Panc1 (cell line): ENCODE data around the gene CLEC16A.

Experiments
- POLR2AphosphoS5 ChIP-seq: IDR thresholded peaks from 2 replicates; pipeline ENCODE4 v1.6.1; 2012; ENCODE audit warnings: mild to moderate bottlenecking, low read depth, low read length, moderate library complexity
- SIN3A ChIP-seq: IDR thresholded peaks from 2 replicates; pipeline ENCODE4 v1.6.1; 2012; ENCODE audit warnings: low read depth, mild to moderate bottlenecking, low read length, moderate library complexity, borderline replicate concordance; ENCODE audit not compliant: insufficient read depth
- TCF7L2 ChIP-seq: IDR thresholded peaks from 2 replicates; pipeline ENCODE4 v1.6.1; 2011; ENCODE audit warnings: mild to moderate bottlenecking, low read depth, low read length, inconsistent platforms
- TF ChIP-seq, protein P1 (sequence below): fragments of 450-650 bp; IDR thresholded peaks from 2 replicates; pipeline ENCODE4 v1.5.1; 2017; ENCODE audit warnings: mild to moderate bottlenecking
- TF ChIP-seq, protein P2 (sequence below), 2 experiments: IDR thresholded peaks; 2 replicates each; pipeline ENCODE4 v1.6.1; 2011 to 2012; ENCODE audit warnings: low read depth in 2 of 2, control low read depth in 1 of 2, low read length in 1 of 2, mild to moderate bottlenecking in 1 of 2, moderate library complexity in 1 of 2; ENCODE audit not compliant: insufficient read depth in 1 of 2

DNA sequence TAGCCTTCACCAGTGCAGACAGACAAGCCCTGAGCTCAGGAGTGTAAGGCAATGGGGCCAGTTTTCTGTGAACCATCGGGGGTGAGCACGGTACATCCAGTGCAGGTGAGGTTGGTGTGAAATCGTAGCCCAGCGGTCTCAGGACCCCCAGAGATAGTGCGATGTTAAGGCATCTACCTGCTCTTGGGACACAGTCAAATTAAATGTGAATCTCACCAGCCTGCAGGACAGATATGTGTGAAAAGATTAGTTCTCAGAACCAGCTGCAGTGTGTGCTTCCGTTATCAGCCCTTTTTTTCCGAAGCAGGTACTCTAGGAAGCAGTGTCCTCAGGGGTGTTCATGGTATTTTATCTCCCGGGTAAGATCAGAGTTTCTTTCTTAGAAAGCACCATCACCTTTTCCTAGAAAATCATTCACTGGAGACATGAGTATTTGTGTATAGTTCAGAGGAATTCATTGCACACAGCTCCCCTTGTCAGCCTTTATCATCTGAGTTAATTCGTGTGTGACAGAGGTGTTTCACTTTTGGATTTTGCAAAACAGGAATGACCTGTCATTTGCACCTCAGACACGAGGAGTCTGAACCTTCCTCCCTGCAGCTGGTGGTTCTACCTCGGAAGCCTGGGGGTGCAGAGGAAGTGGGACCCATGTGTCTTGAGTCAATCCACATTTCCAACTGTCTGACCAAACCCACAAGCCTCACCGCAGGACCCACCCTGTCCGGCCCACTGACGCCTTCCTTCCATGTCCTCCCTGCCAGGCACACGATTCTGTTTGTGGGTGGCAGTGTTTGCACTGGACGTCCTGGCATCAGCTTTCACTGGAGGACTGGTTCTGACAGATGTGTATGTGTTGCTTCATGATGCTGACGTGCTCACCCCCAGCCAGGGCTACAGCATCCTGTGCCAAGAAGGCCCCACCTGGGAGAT, 107.8 kb downstream of the CLEC16A start:
- TF ChIP-seq, protein P1, sequence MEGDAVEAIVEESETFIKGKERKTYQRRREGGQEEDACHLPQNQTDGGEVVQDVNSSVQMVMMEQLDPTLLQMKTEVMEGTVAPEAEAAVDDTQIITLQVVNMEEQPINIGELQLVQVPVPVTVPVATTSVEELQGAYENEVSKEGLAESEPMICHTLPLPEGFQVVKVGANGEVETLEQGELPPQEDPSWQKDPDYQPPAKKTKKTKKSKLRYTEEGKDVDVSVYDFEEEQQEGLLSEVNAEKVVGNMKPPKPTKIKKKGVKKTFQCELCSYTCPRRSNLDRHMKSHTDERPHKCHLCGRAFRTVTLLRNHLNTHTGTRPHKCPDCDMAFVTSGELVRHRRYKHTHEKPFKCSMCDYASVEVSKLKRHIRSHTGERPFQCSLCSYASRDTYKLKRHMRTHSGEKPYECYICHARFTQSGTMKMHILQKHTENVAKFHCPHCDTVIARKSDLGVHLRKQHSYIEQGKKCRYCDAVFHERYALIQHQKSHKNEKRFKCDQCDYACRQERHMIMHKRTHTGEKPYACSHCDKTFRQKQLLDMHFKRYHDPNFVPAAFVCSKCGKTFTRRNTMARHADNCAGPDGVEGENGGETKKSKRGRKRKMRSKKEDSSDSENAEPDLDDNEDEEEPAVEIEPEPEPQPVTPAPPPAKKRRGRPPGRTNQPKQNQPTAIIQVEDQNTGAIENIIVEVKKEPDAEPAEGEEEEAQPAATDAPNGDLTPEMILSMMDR = no peak
- TF ChIP-seq SIN3A (no peak), POLR2AphosphoS5 (no peak), TCF7L2 (no peak)
- TF ChIP-seq, protein P2, sequence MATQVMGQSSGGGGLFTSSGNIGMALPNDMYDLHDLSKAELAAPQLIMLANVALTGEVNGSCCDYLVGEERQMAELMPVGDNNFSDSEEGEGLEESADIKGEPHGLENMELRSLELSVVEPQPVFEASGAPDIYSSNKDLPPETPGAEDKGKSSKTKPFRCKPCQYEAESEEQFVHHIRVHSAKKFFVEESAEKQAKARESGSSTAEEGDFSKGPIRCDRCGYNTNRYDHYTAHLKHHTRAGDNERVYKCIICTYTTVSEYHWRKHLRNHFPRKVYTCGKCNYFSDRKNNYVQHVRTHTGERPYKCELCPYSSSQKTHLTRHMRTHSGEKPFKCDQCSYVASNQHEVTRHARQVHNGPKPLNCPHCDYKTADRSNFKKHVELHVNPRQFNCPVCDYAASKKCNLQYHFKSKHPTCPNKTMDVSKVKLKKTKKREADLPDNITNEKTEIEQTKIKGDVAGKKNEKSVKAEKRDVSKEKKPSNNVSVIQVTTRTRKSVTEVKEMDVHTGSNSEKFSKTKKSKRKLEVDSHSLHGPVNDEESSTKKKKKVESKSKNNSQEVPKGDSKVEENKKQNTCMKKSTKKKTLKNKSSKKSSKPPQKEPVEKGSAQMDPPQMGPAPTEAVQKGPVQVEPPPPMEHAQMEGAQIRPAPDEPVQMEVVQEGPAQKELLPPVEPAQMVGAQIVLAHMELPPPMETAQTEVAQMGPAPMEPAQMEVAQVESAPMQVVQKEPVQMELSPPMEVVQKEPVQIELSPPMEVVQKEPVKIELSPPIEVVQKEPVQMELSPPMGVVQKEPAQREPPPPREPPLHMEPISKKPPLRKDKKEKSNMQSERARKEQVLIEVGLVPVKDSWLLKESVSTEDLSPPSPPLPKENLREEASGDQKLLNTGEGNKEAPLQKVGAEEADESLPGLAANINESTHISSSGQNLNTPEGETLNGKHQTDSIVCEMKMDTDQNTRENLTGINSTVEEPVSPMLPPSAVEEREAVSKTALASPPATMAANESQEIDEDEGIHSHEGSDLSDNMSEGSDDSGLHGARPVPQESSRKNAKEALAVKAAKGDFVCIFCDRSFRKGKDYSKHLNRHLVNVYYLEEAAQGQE (IDR thresholded peaks at IDR 0.05; ENCODE audit: insufficient read depth in 1 of 2, low read depth in 2 of 2, low read length in 1 of 2) = no peak
